H1 (cell line): ENCODE data around the gene ARID1B. TPM values are rescaled to one million over a fixed set of nuclear protein-coding genes. Genes with fewer than 3 reads are reported as not detected.

Source experiments
- CEBPB ChIP-seq: IDR thresholded peaks from 2 replicates; pipeline ENCODE4 v1.6.1; 2012; ENCODE audit warnings: low read depth, low read length
- CHD7 ChIP-seq: fragments of 300-600 bp; sonication (generic); IDR thresholded peaks from 2 replicates; pipeline ENCODE4 v1.7.1; 2012; ENCODE audit warnings: low read length, moderate library complexity, mild to moderate bottlenecking, inconsistent platforms; ENCODE audit not compliant: insufficient replicate concordance
- GABPA ChIP-seq: IDR thresholded peaks from 2 replicates; pipeline ENCODE4 v1.6.1; 2011; ENCODE audit warnings: mild to moderate bottlenecking, low read length, moderate library complexity, borderline replicate concordance; ENCODE audit not compliant: insufficient read depth
- NANOG ChIP-seq: IDR thresholded peaks from 2 replicates; pipeline ENCODE4 v1.6.1; 2011; ENCODE audit warnings: low read length, low read depth, mild to moderate bottlenecking, inconsistent platforms; ENCODE audit not compliant: insufficient read depth, poor library complexity, severe bottlenecking
- NRF1 ChIP-seq: IDR thresholded peaks from 2 replicates; pipeline ENCODE4 v1.6.1; 2011; ENCODE audit warnings: mild to moderate bottlenecking, low read depth, low read length, improper control_type of control experiment
- SIRT6 ChIP-seq: IDR thresholded peaks from one replicate; pipeline ENCODE4 v1.7.1; 2012; ENCODE audit warnings: low read length, inconsistent platforms
- SRF ChIP-seq: IDR thresholded peaks from 2 replicates; pipeline ENCODE4 v1.6.1; 2011; ENCODE audit warnings: mild to moderate bottlenecking, low read depth, low read length, moderate library complexity
- TAF7 ChIP-seq: optimal IDR thresholded peaks from 2 replicates; pipeline ENCODE3; 2011; ENCODE audit warnings: low read depth, mild to moderate bottlenecking, inconsistent platforms, low read length, moderate library complexity, borderline replicate concordance
- polyA plus RNA-seq, 7 experiments: library from polyadenylated mRNA; depleted of rRNA in 3 of 7; stranded (reverse) in 5 of 7; unstranded in 2 of 7; fragments of >200 nt in 5 of 7; fragments of 200-250 nt in 2 of 7; gene quantifications; 1 replicate in 5 of 7; 2 replicates in 1 of 7; 4 replicates in 1 of 7; pipeline versions ENCODE4 v1.2.1 to v1.2.3, GENCODE V29; 2011 to 2013; ENCODE audit warnings: missing spikeins in 2 of 7, mixed read lengths in 2 of 7
- total RNA-seq: library from RNA; stranded (reverse); fragmentation: NEBNext Ultra II Directional; extraction: Animal tissue kit (Norgen Biotek cat#: 25700); gene quantifications from 2 replicates; pipeline ENCODE4 v1.2.1, GENCODE V29; 2021
- TF ChIP-seq, protein P1 (sequence below), 3 experiments: IDR thresholded peaks; 1 replicate in 2 of 3; 2 replicates in 1 of 3; pipeline versions ENCODE4 v1.5.1 to v1.6.1; 2011; ENCODE audit warnings: low read length in 3 of 3, mild to moderate bottlenecking in 3 of 3, inconsistent platforms in 2 of 3, low read depth in 1 of 3, moderate library complexity in 1 of 3; ENCODE audit not compliant: insufficient read depth in 1 of 3; ENCODE audit errors: control extremely low read depth in 1 of 3

ARID1B gene
- total and polyA plus RNA-seq, 2 of the 8 experiments (the other 6 are each of a cell fraction or from before 2014, with no cell fraction given), result 24.3 to 70.3 TPM

GRCh38 chr6:157012355-157012754 is 235.2 kb downstream of the ARID1B start (continued):
- TF ChIP-seq CHD7 (no peak), GABPA (no peak), NANOG (no peak), NRF1 (no peak), SRF (no peak), CEBPB (no peak), TAF7 (no peak), SIRT6 (no peak)
- TF ChIP-seq, protein P1, sequence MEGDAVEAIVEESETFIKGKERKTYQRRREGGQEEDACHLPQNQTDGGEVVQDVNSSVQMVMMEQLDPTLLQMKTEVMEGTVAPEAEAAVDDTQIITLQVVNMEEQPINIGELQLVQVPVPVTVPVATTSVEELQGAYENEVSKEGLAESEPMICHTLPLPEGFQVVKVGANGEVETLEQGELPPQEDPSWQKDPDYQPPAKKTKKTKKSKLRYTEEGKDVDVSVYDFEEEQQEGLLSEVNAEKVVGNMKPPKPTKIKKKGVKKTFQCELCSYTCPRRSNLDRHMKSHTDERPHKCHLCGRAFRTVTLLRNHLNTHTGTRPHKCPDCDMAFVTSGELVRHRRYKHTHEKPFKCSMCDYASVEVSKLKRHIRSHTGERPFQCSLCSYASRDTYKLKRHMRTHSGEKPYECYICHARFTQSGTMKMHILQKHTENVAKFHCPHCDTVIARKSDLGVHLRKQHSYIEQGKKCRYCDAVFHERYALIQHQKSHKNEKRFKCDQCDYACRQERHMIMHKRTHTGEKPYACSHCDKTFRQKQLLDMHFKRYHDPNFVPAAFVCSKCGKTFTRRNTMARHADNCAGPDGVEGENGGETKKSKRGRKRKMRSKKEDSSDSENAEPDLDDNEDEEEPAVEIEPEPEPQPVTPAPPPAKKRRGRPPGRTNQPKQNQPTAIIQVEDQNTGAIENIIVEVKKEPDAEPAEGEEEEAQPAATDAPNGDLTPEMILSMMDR (IDR thresholded peaks at IDR 0.05; ENCODE audit: control extremely low read depth in 1 of 3, insufficient read depth in 1 of 3, low read depth in 1 of 3, low read length in 3 of 3), result no peak
